ENCODE data around the gene TRIM3.

DNA sequence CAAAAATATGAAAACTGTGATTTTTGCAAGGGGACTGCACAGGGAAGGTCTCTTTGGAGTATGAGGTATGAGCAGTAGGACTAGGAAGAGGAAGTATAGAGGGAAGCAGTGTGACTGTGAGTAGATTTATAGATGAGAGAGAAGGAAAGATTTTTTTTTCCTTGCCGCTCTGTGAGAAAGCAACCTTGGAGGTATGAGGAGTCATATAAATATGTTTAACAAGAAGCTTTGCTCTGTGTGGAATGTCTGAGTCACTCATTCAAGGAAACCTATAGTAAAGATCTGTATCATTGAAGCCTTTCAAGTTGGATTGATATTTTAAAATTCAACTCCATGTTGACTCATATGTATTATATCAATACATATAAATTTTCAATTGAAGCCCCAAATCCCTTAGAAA lies 49.5 kb upstream of the TRIM3 start:
- TF ChIP-seq, protein P1, sequence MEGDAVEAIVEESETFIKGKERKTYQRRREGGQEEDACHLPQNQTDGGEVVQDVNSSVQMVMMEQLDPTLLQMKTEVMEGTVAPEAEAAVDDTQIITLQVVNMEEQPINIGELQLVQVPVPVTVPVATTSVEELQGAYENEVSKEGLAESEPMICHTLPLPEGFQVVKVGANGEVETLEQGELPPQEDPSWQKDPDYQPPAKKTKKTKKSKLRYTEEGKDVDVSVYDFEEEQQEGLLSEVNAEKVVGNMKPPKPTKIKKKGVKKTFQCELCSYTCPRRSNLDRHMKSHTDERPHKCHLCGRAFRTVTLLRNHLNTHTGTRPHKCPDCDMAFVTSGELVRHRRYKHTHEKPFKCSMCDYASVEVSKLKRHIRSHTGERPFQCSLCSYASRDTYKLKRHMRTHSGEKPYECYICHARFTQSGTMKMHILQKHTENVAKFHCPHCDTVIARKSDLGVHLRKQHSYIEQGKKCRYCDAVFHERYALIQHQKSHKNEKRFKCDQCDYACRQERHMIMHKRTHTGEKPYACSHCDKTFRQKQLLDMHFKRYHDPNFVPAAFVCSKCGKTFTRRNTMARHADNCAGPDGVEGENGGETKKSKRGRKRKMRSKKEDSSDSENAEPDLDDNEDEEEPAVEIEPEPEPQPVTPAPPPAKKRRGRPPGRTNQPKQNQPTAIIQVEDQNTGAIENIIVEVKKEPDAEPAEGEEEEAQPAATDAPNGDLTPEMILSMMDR (IDR thresholded peaks at IDR 0.05): no peak
- TF ChIP-seq POLR2A (IDR thresholded peaks at IDR 0.05): no peak

All from prostate gland (tissue), 2 donors.